ENCODE results near the gene PPARA.

- TF ChIP-seq, protein P1, sequence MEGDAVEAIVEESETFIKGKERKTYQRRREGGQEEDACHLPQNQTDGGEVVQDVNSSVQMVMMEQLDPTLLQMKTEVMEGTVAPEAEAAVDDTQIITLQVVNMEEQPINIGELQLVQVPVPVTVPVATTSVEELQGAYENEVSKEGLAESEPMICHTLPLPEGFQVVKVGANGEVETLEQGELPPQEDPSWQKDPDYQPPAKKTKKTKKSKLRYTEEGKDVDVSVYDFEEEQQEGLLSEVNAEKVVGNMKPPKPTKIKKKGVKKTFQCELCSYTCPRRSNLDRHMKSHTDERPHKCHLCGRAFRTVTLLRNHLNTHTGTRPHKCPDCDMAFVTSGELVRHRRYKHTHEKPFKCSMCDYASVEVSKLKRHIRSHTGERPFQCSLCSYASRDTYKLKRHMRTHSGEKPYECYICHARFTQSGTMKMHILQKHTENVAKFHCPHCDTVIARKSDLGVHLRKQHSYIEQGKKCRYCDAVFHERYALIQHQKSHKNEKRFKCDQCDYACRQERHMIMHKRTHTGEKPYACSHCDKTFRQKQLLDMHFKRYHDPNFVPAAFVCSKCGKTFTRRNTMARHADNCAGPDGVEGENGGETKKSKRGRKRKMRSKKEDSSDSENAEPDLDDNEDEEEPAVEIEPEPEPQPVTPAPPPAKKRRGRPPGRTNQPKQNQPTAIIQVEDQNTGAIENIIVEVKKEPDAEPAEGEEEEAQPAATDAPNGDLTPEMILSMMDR (IDR thresholded peaks at IDR 0.05) = no peak
- TF ChIP-seq POLR2A (IDR thresholded peaks at IDR 0.05) = no peak
Measured at GRCh38 chr22:46117206-46118199, 32.8 kb upstream of the PPARA start.
